DMS153 treated with DMSO at 0.1 percent for 48 hours (cell line): Measurements from ENCODE around the gene IMMP2L.
"Not testable (repeated sequence)": the region's sequence is repeated elsewhere in the genome, so short reads cannot be mapped to it uniquely, and the experiment has no call there.

Experiments used
- DNase-seq: peaks from one replicate; lab custom pipeline; 2025; ENCODE audit not compliant: unreplicated experiment; lab: John Stamatoyannopoulos, UW

IMMP2L gene

DNA sequence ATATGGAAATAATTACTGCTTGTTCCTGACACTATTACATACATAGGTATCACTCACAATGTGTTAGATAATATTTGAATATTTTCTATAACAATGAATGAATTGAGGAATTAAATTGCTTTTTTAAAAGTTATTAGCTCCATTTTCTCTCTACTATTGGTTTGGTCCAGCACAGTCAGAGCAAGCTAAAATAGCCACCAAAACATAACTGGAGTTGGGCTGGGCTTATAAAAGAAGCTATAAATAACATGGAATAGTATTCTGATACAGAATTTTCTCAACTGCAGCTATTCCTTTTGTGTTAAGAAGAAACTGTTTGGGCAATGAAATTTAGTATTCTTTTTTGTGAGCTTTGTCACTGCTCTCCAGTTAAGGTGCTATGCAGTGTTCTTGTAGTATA lies 614.0 kb downstream of the IMMP2L start:
- DNase-seq = no peak

DNA sequence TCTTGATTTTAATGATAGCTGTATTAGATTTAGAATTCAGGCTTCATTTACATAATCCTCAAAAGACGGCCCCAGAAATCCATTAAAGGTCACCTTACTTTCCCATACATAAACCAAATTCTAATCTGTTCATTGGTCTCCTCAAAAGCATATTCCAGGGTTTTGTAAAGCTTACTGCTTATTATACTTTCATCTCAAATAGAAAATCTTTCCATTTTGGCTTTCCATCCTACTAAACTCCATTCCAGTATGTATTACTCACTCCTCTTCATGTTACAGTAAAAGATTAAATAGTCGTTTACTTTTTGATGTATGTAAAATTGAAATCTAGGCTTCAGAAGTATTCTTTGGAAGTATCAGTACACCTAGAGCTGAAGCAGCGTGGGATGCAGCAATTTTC lies 614.9 kb downstream of the IMMP2L start:
- no peak for DNase-seq

DNA sequence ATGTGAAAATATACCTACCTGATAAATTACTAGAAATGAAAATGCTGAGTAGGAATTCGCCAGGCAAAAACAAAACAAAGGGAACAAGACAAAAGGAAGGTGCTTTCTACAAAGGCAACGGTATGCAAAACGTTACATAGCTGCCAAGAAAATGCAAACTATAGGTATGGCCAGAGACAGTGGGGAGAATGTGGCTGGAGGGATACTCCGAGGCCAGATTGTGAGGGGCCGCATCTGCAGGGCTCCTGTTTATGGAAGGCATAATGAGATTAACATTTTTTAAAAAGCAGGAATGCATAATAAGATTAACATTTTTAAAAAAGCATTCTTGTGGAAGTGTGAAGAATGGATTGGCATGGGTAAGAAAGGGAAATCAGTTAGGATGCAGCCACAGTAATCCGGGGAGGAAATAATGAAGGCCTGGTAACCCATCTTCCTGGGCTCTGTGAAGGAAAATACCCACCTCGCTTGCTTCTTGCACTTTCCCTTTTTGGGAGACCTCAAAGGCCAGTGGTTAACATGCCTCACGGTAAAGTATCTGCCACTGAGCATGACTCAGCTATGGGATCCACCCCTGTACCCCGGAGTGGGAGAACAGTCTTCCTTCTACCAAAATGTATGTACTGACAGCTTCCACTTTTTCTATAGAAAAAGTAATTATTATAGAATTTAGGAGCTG lies 617.2 kb downstream of the IMMP2L start:
- no peak for DNase-seq

DNA sequence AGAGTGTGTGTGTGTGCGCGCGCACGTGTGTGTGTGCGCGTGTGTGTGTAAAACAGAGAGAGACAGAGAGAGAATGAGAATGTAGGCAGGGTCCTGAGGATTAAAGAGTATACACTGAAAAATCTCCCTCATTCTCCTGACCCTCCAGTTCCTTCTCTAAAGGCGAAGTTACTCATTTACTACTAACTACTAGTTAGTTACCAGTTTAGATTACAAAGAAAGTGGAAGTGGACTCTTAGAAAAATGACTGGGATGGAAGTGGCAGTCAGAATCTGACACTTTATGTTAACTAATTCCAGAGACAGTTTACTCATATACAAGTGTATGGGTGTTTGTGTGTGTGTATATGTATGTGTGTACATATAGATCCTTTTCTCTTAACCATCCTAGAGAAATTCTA lies 617.8 kb downstream of the IMMP2L start:
- DNase-seq = no peak

DNA sequence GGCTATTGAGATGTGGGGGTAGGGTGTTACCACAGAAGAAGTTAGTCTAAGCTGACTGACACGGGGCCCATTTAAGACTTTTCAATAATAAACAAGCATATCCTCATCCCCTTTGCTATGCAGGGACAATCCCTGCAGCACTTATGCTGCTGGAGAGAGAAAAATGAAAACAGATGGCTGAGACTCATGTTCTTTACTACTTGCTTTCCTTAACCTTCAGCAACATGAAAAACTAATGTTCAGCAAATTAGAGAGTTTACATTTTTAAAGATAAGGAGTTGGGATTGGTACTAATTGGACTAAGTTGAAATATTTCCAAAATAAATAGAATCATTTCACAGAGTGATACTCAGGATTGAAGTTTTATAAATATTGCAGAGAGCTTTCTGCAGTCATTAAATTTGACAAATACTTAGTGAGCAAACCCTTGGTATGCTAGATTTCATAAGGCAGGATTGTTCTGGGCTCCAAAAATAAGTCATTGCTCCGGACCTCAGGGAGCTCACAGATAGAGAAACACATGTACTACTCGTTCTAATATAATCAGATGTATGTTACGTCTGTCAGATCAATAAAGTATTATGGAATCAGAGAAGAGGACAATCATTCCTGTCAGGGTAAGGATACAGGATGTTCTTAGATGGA lies 618.5 kb downstream of the IMMP2L start:
- no peak for DNase-seq

DNA sequence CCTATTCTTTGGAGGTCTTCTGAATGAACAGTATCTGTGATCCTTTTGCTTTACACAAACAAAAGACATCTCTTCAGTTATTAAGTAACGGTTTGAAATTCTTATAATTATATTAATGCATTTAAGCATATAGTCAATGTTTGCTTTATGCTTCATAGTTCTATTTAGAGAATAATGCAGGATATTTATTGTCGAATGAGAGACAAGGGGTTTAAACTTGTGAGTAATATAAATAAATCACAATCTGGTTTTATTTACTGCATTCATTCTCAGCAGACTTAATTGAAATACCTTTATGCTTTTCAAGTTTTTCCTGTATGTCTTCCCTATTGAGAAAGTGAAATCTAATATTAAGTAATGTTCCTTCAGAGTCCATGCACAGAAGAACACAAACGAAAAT lies 620.9 kb downstream of the IMMP2L start:
- DNase-seq = no peak

DNA sequence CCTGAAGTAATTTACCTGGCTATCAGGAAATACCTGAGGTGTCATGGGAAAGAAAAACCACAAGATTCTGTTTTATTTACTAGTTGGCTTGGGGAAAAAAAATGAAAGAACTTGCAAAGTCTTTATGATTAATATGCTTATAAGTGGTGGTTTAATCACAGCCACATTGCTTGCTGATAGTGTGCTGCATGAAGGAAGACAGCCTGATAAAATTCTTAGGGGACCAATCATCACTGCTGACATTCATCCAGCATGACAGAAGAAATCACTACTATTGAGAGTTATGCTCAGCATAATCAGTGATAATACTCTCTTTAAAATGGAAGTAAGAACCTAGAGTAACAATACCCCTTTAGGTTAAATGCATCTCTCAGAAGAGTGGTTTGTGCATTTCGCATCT lies 621.5 kb downstream of the IMMP2L start:
- no peak for DNase-seq

DNA sequence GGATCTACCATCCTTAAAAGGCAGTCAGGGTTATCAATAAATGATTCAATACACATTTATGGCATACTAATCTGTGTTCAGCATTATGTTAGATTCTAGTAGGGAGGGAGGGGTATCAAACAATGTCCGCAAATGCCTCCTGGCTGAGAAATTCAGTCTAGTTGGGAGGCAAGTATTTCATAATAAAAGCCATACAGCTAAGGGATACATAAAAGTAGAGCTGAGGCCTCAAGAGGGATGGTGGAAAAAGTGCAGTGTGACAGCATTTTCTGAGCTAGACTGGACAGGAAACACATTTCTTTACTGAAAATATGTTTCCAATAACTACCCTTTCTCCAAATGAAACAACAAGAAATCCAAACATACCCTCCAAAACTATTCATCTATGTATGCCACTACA lies 624.1 kb downstream of the IMMP2L start:
- DNase-seq = no peak

DNA sequence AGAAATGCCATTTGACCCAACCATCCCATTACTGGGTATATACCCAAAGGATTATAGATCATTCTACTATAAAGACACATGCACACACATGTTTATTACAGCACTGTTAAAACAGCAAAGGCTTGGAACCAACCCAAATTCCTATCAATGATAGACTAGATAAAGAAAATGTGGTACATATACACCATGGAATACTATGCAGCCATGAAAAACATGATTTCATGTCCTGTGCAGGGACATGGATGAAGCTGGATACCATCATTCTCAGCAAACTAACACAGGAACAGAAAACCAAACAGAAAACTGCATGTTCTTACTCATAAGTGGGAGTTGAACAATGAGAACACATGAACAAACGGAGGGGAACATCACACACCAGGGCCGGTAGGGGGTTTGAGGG lies 625.6 kb downstream of the IMMP2L start:
- DNase-seq = not testable (repeated sequence)

DNA sequence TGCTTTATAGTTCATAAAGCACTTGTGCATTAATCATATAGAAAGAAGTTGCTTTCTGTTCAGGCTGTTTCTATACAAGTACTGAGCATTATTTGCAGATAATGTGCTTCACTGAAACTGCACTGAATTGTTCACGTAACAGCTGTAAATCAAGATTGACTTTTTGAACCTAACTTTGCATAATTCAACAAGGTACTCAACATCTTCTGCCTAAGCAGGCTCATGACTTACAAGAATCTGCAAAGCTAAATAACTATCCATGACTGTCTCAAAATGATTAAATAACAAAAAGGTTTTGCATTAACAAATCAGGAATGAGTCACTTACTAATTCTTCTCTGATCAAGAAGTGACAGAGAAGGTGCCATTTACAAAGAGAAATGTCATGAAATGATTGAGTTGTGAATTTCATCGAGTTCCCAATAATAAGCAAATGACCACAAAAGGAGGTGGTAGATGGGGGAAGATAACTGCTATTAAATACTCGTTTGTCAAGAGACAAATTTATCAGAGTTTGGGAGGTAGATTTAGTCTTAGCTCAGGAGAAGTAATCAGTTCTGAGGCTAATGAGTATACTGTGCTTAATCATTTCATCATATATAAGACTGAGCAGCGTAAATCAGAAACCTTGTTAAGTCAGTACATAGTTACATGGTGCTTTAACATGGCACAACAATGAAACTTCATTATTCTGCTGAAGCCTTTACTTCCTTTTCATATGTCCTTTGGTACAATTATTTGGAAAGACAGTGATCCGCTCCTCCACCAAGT lies 632.6 kb downstream of the IMMP2L start:
- DNase-seq = no peak

DNA sequence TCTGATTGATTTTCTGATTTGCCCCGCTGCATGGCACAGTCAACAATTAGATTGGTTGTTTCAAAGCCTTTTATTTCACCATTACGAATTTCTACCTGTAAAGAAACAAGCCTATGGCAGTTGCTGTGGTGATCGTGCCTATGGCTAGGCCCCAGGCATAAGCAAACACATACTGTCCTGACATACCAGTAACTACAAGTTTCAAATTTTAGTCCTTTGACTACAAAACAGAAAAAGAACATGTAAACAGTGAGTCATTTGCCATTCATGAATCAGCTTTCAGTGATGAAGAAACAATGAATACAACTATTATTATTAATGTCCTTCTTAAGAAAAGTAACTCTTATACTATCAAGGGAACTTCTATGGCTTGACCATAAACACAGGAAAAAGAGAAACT lies 639.4 kb downstream of the IMMP2L start:
- no peak for DNase-seq

DNA sequence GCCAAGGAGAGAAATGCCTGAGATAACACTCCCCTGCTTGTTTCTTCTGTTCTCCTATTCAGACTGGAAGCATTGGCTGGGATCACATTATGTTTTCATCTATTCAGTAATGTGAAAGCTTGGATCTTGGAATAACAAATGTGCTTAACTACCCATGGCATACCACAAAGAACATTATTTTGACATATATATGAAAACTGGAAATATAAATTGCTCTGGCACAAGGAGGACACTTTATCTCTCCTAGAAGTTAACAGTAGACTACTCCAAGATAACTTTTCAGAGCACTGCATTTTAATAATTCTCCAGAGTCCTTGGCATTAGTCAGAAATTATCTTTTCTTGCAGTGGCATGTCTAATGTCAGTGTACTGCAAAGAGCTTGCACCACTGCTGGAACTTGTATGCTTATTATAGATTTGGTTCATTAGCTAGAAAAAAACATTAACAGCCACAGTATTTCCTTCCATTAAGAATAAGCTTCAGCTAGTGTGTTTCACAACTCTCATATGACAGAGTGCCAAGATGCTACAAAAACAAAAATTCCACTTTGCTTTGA lies 640.6 kb downstream of the IMMP2L start:
- DNase-seq = no peak

DNA sequence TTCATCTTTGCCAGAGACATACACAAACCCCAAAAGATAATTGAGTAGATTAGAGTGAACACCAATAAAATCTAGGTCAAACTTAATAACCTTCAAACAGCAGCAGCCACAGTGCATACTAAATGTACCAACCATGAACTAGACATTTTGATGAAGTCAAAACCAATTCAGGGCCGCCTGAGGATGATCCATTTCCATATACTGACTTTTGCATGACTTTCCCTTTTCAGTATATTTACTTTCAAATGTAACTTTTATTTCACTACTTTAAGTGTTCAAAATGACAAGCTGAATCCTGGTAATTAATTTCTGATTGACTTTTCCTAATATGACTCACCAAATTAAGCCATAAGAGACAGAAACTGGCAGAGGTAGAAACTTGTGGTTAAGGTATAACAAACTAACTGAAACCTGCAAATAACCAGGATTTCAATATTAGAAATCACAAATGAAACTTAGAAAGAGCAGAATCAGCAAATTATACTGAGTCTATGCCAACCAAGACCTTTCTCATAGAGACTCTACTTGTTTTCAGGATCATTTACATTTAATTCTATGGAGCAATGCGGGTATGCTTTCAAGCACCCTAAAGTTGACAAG lies 643.2 kb downstream of the IMMP2L start:
- no peak for DNase-seq

DNA sequence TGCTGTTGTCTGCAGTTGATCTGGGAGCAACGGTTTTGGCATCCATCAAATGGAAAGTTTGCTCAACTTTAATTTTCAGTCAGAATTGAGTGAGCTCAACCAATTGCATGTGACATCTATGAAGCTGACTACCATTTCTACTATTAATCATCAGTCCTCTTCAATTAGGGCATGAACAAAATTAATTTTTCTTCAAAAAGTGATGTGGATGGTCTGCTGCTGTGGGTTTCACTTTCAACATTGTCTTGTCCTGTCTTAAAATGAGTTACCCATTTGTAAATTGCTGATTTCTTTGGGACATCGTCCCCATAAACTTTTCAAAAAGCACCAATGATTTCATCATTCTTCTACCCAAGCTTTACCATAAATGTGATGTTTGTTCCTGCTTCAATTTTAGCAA lies 648.0 kb downstream of the IMMP2L start:
- DNase-seq = no peak

DNA sequence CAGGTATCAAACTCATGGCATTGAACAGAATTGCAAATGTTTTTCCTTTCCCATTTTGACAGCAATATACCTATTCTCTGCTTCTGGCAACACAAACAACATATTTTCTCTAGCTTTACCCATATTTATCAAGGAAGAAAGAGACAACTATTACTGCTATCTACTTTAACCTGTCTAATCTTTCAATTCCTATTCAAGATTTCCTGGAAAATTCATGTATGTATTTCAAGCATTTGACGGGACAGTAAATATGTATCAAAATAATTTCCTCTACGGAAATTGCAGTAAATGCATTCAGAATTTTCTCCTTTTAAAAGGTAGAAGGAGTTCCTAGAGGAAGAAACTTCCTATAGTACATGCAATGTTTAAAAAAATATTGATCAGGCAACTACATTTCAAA lies 650.7 kb downstream of the IMMP2L start:
- DNase-seq = no peak

DNA sequence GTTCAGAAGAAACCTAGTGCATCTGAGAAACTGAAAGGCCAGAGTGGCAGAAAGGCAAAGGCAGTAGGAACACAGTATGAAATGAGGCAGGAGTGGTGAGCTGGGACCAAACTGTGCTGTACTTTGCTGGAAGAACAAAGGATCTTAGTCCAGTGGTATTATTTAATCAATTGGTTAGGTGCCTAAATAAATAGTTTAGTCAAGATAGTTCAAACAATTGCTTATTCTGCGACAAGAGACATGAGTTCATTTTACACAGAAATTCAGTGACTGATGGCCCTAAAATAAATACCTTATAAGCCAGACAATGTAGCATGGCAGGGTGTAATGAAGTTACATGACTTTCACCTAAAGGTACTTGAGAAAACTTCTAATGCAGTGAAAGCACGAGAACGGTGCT lies 653.2 kb downstream of the IMMP2L start:
- no peak for DNase-seq

DNA sequence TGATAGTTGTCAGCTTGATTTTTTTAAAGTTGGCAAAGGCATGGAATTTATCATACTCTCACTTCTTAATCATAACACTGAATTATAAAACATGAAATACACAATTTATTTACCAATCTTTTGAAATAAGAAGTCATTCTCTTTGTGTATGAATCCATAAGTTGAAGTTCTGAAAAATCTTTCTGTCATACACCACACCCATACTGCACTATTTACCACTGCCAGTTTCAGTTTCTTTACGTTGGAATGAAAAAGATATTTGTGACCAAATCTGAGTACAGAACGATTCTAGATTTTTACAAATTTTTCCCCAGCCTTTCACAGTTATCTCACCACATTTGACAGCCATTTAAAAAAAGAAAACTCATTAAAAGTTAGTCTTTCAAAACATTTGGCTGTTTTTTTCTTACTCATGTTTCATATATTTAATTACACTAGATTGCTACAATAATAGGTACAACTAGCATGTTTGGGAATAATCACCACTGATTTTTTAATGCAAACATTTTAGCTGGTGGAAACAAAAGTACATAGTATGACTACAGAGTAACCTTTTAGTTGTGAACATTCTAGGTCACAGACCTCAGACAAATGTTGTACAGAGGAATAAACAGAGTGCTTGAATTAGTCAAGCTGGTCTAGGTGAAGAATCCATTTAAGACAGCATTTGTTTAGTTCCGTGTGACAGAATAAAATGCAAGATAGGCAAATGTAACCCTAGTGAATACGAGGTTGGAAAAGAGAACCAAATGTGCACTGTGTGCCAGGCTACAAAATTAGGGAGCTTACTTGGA lies 656.3 kb downstream of the IMMP2L start:
- no peak for DNase-seq

DNA sequence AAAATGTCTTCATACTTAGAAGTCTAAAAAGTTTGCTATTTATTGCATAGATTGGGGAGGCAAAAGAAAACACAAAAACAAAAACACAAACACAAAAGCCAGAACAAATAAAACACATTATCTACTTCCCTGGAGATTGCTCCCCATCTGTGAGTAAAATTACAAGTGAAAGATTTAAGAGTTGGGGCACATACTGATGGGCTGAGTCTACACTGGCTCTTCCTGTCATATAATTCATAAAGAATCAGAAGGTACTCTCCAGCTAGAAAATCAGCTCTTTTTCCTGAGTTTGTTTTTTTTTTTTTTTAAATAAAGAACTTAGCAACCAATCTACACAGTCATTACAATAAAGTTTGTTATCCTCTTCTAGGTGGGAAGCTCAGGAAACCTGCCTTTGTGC lies 663.8 kb downstream of the IMMP2L start:
- DNase-seq = no peak

DNA sequence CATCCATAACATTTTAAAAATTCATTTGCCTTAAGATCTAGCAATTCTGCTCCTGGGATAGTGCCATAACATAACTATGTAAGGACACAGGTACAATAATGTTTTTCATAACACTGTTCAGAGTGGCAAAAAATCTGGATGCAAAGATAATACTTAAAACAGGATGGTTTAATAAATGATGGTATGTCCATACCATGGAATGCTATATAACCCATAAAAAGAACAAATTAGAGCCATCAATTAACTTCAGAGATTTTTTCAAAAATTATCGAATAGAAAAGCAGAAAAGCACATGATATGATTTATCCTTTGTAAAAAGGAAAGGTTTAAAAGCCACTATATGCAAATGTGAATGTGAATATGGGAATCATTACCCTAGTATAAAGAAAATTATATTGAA lies 664.8 kb downstream of the IMMP2L start:
- DNase-seq = no peak

DNA sequence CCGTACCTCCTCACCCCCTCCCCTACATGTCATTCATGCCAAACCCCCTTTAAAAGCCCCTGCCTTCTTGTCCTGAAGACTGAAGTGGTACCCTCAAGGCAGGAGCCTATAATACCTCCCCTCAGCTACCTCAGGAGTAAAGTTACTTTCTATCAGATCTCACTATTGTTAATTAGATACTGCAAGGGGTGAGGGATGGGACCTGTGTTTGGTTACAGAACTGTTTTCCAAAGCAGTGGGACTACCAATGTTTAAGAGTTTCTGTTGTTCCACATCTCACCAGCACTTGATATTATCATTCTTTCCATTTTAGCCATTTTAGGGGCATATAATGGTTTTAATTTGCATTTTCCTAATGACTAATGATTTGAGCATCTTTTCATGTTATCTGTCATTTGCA lies 668.2 kb downstream of the IMMP2L start:
- no peak for DNase-seq

DNA sequence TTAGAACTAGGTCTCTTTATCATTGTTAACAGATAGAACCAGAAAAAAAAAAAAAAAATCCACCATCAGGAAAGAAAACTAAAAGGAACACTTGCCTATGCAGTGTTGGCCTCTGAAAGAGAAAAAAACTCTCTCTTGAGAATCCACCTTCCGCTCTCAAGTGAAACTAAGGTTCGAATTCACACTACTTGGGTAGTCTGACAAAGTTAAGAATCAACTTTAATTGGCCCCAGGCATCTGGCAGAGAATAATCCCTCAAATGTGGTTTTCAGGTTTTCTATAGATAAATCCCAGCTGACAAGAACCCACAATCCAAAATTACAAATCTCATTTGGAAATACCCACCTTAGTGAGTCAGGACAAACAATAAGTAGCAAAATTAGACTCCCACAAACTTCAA lies 671.1 kb downstream of the IMMP2L start:
- DNase-seq = no peak
